ENCODE data around the gene MRPL48. TPM values are rescaled to one million over a fixed set of nuclear protein-coding genes. Genes with fewer than 3 reads are reported as not detected.

Gene MRPL48
- total RNA-seq, 1 donor from 2014 or later, result 21.9 TPM

DNA sequence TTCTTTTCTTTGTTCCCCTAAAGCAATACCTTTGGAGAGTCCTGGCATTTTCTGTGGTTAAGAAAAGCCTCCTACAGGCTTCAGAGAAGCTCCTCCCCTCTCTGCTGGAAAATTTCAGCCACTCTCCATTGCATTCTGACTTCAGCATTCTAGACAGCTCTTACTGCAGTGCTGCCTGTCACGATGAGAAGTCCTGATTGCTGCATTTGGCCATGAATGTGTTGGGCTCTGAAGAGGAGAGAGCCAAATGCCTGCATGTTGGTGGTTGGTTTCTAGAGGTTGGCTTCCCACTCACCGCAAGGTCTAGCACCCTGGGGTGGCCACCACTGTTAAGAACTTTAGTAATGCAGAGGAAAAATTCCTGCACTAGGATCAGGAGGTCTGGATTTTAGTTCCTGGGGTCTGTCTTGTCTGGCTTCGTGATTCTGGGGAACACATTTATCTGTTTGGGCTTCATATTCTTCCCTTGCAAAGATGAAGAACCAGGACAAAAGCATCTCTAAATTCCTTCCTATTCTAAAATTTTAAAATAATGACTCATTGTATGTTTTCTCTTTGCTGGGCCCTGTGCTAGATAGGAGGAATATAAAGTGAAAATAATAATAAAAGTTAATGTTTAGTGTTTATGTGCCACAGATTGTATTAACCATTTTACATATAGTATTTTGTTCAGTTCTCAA is 50.9 kb downstream of the MRPL48 start:
- DNase-seq (ENCODE audit: low read depth), result peak; percentile 61

DNA sequence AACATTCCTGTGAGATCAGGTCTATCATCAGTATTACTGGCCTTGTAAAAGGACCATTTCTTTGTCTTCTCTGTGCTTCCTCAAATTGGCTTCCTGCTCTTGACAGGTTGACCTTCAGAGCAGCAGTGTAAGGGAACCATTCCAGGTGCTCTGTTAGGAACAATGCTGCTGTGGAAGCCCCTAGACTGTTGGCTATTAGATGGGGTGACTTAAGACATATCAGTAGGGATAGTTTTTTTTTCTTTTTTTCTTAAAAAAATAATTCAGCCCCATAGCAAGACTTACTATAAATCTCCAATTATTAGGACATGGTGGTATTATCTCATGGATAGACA is 51.4 kb downstream of the MRPL48 start:
- DNase-seq (ENCODE audit: low read depth), result no peak

DNA sequence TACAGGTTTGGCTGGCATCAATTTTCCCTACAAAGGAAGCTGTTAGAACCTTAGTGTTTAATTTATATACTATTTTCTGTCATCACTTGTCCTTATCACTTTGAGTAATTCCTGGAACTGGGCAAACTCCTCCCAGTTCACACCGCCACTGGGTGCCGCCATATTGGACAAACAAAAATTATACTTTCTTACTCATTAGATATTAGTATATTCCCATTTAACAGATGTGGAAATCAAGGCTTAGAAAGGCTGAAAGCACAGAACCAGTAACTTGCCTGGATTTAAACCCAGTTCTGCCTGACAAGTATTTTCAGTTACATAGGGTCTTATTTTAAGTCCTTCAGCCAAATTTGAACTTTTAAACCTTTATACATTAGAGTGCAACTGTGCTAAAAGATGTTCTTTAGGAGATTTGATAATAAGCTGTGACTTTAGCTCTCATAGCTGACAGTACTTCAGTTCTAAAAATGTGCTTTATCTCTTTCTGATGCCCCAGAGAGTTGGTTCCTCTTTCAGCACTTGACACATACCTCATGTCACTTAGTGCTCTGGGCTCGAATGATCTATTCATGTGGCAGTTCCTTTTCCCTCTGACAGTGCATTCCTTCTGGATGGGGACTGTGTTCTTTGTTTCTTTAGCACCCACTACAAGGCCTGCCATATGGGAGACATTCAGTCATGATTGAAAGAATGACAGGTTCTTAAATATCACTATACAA is 63.5 kb downstream of the MRPL48 start:
- DNase-seq (ENCODE audit: low read depth), result no peak

DNA sequence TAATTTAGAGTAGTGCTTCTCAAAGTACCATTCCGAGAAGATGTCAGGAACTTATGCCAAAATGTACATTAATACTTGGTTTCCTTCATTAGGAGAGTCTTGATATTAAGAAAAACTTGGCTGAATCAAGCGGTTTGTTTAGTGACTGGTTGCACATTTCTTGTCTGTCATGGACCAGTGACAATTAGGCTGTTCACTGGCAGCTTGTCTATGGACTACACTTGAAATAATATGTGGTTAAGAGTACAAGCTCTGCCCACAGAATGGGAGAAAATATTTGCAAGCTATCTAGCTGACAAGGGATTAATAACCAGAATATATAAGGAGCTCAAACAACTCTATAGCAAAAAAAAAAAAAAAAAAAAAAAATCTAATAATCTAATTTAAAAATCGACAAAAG is 64.4 kb downstream of the MRPL48 start:
- no peak for DNase-seq (ENCODE audit: low read depth)

GRCh38 chr11:73854680-73855079 is 67.0 kb downstream of the MRPL48 start:
- no peak for DNase-seq (ENCODE audit: low read depth)

GRCh38 chr11:73856031-73856567 is 68.4 kb downstream of the MRPL48 start:
- DNase-seq (ENCODE audit: low read depth), result no peak

GRCh38 chr11:73859671-73860070 is 72.0 kb downstream of the MRPL48 start:
- DNase-seq (ENCODE audit: low read depth), result peak; percentile 22

GRCh38 chr11:73860202-73860601 is 72.5 kb downstream of the MRPL48 start:
- DNase-seq (ENCODE audit: low read depth), result no peak

DNA sequence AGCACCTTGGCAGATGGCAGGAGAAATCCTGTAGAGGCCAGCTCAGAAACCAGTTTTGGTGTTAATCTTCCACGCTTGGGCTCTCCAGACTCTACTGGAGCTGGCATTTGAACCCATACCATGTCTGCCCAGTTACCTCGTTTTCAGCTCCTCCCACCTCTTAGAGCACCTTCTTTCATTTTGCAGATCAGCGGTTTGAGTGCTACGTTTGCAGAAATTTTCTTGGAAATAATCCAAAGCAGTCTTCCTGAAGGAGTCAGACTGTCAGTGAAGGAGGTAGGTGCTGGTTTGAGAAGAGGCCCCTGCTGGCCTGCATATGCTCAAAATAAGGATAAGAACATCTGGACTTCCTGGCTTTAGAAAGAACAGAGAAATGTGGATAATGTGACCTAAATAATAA is 75.3 kb downstream of the MRPL48 start:
- DNase-seq (ENCODE audit: low read depth), result no peak

DNA sequence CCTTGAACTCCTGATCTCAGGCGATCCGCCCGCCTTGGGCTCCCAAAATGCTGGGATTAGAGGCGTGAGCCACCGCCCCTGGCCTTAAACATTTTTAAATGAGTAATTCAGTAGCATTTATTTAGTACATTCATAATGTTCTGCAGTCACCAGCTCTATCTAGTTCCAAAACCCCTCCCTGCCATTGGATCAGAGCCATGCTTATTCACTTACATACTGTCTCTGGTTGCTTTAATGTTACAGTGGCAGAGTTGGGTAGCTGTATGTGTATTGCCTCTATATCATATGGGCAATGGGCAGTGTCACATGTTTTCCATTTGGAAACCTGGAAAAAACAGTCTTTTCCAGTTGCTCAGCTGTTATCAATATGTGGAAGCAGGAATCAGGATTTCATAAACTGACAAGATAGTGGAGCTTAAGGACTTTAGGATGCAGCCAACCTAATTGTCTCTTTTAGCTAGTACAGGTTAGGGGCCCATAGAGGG is 78.5 kb downstream of the MRPL48 start:
- DNase-seq (ENCODE audit: low read depth), result no peak

- peak; percentile 90 for DNase-seq (ENCODE audit: low read depth)
These were observed 78.9 kb downstream of the MRPL48 start for GRCh38 chr11:73866586-73866996.

- DNase-seq (ENCODE audit: low read depth), result peak; percentile 35
These were observed 81.8 kb downstream of the MRPL48 start for GRCh38 chr11:73869332-73869949.

GRCh38 chr11:73870261-73870660 is 82.6 kb downstream of the MRPL48 start:
- no peak for DNase-seq (ENCODE audit: low read depth)

- DNase-seq (ENCODE audit: low read depth), result peak; percentile 96
These were observed 85.2 kb downstream of the MRPL48 start for GRCh38 chr11:73872749-73873357.

GRCh38 chr11:73875380-73875779 is 87.7 kb downstream of the MRPL48 start:
- DNase-seq (ENCODE audit: low read depth), result peak; percentile 89

DNA sequence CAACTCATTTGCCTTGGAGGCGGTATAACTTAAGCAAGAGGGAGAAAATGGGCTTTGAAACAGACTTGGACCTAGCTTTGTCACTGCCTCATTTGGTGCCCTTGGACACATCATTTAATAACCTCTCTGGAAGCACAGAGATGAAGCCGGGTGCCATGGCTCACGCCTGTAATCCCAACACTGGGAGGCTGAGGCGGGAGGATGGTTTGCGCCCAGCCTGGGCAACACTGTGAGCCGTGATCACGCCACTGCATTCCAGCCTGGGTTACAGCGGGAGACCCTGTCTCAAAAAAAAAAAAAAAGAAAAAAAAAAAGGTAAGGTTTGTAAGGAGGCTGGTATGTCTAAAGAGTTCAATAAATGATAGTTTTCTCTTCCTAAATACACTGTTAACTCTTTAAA is 88.2 kb downstream of the MRPL48 start:
- DNase-seq (ENCODE audit: low read depth), result peak; percentile 58

DNA sequence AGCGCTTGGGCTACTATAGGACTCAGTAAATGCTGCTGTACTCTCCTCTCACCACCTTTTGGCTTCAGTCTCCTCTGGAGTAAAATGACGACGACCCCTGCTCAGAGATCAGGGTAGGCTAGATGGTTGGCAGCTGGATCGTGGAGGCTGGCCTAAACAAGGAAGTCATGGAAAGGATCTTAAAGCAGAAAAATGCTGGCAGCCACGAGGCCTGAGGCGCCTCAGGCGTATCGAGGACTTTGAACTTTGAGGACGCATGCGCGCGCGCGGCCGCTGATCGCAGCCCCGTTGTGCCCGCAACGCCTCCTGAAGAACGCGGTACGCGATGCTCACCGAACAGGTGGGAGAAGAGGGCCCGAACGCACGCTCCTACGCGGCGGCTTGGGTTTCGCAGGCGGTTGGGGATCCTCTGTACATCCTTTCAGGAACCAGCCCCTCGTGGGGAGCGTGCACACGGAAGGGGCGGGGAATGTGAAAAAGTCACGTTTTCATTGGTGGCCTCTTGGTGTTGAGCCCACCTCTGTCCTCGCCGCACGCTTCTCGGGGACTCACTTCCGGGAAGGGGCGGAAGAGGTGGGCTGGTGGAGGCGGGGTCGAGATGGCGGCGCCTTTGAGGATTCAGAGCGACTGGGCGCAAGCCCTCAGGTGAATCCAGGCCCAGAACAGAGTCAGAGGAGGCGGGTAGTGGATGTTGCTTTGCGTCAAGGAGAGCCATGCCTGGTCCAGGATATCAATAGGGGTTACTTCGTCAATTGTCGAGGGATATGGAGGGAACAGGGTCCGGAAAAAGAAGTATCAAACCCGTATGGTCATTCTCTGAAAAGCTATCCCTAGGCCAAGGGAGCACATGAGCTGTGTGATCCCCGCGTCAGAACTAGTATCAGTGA is 89.0 kb downstream of the MRPL48 start, which contains the start of the genes COA4 and PAAF1:
COA4 (minus strand) TSS at position 423 of the 887 bp plus-strand sequence. CDS start 3,468 bp downstream, outside the sequence.
PAAF1 (plus strand) TSS at position 576 of the 887 bp plus-strand sequence; CDS start at position 599, 23 bp downstream.
- DNase-seq (ENCODE audit: low read depth), result peak; percentile 99

DNA sequence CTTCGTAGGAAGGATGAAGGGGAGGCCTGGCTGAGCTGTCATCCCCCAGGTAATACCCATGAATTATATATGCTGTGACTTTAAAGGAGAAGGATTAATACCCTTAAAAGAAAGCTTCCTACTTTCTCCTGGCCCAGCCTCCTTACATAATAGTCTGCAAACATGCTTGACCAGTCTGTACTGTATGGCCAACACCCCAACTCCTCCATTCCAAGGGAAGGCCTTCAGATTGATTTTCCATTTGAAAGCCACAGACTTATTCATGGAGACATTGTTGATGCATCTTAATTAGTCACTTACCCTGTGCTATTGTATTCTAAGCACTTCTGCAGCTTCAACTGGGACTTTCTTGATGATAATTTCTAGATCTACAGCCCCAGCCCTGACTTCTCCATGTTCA is 91.1 kb downstream of the MRPL48 start:
- DNase-seq (ENCODE audit: low read depth), result no peak

DNA sequence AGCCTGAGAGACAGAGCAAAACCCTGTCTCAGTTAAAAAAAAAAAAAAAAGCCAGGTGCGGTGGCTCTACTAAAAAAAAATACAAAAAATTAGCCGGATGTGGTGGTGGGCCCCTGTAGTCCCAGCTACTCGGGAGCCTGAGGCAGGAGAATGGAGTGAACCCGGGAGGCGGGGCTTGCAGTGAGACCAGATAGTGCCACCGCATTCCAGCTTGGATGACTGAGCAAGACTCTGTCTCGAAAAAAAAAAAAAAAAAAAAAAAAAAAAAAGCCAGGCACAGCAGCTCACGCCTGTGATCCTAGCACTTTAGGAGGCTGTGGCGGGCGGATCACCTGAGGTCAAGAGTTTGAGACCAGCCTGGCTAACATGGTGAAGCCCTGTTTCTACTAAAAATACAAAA is 92.8 kb downstream of the MRPL48 start:
- DNase-seq (ENCODE audit: low read depth), result peak; percentile 32

DNA sequence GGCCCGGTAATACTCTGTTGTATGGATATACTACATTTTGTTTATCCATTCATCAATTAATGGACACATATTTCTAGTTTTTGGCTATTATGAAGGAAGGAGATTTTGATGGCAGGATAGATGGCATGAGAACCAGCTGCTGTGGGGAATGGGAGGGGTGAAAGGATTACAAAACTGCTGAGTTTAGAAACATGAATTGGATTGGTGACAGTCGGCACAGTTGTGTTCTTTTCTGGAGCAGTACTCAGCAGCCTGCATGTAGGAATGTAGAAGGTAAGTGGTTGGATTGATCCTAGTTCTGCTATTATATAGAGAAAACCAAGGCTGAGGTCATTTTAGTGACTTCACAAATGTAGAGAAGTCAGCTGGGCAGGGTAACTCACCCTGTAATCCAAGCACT is 96.2 kb downstream of the MRPL48 start:
- peak; percentile 68 for DNase-seq (ENCODE audit: low read depth)

All from myocyte (in vitro differentiated cells).